Measurements from ENCODE around the gene UNC50.
A peak's percentile ranks its signal among the peaks of the same experiment; 100 is the strongest.
"Not testable (repeated sequence)": the region's sequence is repeated elsewhere in the genome, so short reads cannot be mapped to it uniquely, and the experiment has no call there.

UNC50 gene

GRCh38 chr2:98576666-98577312, 31.6 kb upstream of the UNC50 start:
- DNase-seq (ENCODE audit: low spot score) = no peak

- no peak for DNase-seq (ENCODE audit: low spot score)
These were observed 31.1 kb upstream of the UNC50 start for GRCh38 chr2:98577313-98577712.

- DNase-seq (ENCODE audit: low spot score) = no peak
These were observed 30.2 kb upstream of the UNC50 start for GRCh38 chr2:98578231-98578630.

- no peak for DNase-seq (ENCODE audit: low spot score)
These were observed 28.5 kb upstream of the UNC50 start for GRCh38 chr2:98579926-98580325.

GRCh38 chr2:98580656-98581284, 27.6 kb upstream of the UNC50 start:
- no peak for DNase-seq (ENCODE audit: low spot score)

GRCh38 chr2:98582523-98582922, 25.9 kb upstream of the UNC50 start:
- no peak for DNase-seq (ENCODE audit: low spot score)

- DNase-seq (ENCODE audit: low spot score) = no peak
These were observed 25.1 kb upstream of the UNC50 start for GRCh38 chr2:98583276-98583675.

GRCh38 chr2:98583816-98584618, 24.4 kb upstream of the UNC50 start:
- DNase-seq (ENCODE audit: low spot score) = no peak

GRCh38 chr2:98585386-98585785, 23.0 kb upstream of the UNC50 start:
- DNase-seq (ENCODE audit: low spot score) = no peak

GRCh38 chr2:98586551-98587140, 21.7 kb upstream of the UNC50 start:
- DNase-seq (ENCODE audit: low spot score) = no peak

- DNase-seq (ENCODE audit: low spot score) = no peak
These were observed 19.4 kb upstream of the UNC50 start for GRCh38 chr2:98588880-98589431.

- DNase-seq (ENCODE audit: low spot score) = no peak
These were observed 18.9 kb upstream of the UNC50 start for GRCh38 chr2:98589489-98589888.

- no peak for DNase-seq (ENCODE audit: low spot score)
These were observed 15.8 kb upstream of the UNC50 start for GRCh38 chr2:98592565-98592964.

GRCh38 chr2:98594665-98595064, 13.7 kb upstream of the UNC50 start:
- not testable (repeated sequence) for DNase-seq (ENCODE audit: low spot score)

- DNase-seq (ENCODE audit: low spot score) = no peak
These were observed 9.5 kb upstream of the UNC50 start for GRCh38 chr2:98598781-98599428.

- DNase-seq (ENCODE audit: low spot score) = peak; percentile 46
These were observed 6.8 kb upstream of the UNC50 start for GRCh38 chr2:98601532-98602132.

GRCh38 chr2:98604547-98604946, 3.8 kb upstream of the UNC50 start:
- DNase-seq (ENCODE audit: low spot score) = no peak

GRCh38 chr2:98605076-98605475, 3.3 kb upstream of the UNC50 start:
- DNase-seq (ENCODE audit: low spot score) = no peak

GRCh38 chr2:98606431-98606830, 2.0 kb upstream of the UNC50 start:
- no peak for DNase-seq (ENCODE audit: low spot score)

GRCh38 chr2:98607104-98607503, 1.3 kb upstream of the UNC50 start:
- no peak for DNase-seq (ENCODE audit: low spot score)

GRCh38 chr2:98607741-98608115, 661 bp upstream of the UNC50 start:
- peak; percentile 5 for DNase-seq (ENCODE audit: low spot score)

Data from LoVo (cell line).